Stimulated activated CD8-positive, alpha-beta memory T cell treated with anti-CD3 and anti-CD28 coated beads, Interleukin-12 subunit alpha, Interleukin-12 subunit beta, amount 100 ng/mL, for 1 hour (primary cell): ENCODE data around the gene PRR3.
"Not testable (repeated sequence)": the region's sequence is repeated elsewhere in the genome, so short reads cannot be mapped to it uniquely, and the experiment has no call there.

Experiments
- DNase-seq: peaks from one replicate; pipeline ENCODE4 v3.0.0-alpha.2; 2020; ENCODE audit warnings: low read depth

Gene PRR3

DNA sequence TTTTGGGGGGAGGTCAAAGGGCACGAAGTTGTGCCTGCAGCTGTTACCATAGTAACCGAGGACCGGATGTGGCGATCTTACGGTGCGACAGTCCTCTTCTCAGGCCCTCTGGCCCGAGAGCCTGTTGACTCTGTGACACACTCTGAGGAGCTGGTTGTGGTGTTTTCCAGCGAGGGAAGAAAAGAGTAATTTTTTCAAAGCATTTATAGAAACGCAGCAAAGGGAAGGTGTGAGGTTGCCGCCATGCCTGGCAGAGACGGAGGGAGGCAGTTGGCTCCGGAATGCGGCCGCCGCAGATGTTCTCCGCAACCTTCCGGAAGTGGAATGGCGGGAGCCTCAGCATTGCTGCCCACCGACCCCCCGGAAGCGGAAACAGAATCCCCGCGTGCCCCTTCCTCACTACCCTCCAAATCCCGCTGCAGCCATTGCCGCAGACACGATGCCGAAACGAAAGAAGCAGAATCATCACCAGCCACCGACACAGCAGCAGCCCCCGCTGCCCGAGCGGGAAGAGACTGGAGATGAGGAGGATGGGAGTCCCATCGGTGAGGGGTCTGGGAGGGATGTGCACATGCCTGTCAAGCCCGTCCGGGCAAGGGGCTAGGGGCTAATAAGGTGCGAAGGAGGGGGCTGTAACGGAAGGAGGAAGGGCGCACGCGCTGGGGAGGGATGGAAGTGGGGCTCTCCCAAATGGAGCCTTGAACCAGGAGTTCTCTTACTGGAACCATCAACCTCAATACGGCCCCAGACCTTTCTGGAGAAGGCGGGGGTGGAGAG, at the start of gene PRR3:
Gene PRR3, plus strand, starts transcription at position 390 of the 777 bp plus-strand sequence. Its CDS starts 50 bp downstream, at position 440.
- DNase-seq = peak; percentile 76

GRCh38 chr6:30507849-30508827, 49.0 kb upstream of the PRR3 start:
- no peak for DNase-seq

- DNase-seq = no peak
These were observed 48.0 kb upstream of the PRR3 start for GRCh38 chr6:30508890-30509736.

- DNase-seq = no peak
These were observed 46.5 kb upstream of the PRR3 start for GRCh38 chr6:30510419-30511168.

GRCh38 chr6:30511169-30511546, 45.9 kb upstream of the PRR3 start:
- no peak for DNase-seq

GRCh38 chr6:30513451-30513850, 43.6 kb upstream of the PRR3 start:
- DNase-seq = no peak

- DNase-seq = no peak
These were observed 42.0 kb upstream of the PRR3 start for GRCh38 chr6:30515106-30515505.

DNA sequence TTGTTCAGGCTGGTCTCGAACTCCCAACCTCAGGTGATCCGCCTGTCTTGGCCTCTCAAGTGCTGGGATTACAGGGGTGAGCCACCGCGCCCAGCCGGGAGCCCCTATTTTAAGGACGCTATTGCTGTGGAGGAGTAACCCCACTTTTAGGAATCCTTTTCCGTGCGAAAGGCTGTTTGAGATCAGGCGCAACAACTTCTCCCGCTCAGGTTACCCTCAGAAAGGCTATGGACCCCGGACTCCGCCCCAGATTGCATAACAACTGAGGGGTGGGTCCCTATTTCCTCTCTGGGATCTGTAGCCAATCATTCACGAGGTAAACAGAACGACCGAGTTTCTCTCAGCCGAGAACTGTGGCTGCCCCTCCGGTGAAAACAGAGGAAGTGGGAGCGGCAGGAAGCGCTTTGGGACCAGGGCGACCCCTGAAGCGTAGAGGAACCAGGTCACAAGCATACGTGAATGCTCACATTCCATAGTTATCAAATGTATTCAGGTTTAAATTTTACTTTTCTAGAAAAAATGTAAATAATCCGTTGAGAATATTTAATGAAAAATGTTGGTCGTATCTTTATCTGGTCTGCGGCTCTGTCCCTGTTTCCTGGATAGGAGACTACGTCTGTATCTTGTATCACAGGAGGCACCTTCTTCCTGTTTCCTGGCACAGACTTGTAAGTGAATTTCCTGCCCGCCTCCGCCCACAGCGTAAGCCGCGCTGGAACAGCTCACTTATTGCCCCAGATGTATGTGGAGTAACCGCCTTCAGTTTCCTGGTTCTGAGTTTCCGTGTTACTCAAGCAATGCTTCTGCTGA, 40.9 kb upstream of the PRR3 start:
- DNase-seq = peak; percentile 84

DNA sequence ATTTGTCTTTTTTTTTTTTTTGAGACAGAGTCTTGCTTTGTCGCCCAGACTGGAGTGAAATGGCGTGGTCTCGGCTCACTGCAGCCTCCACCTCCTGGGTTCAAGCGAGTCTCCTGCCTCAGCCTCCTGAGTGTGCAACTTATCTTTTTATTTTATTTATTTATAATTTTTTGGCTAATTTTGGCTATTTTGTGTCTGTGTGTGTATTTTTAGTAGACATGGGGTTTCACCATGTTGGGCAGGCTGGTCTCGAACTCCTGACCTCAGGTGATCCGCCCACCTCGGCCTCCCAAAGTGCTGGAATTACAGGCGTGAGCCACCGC, 40.4 kb upstream of the PRR3 start:
- not testable (repeated sequence) for DNase-seq

- DNase-seq = not testable (repeated sequence)
These were observed 39.2 kb upstream of the PRR3 start for GRCh38 chr6:30517767-30518504.

GRCh38 chr6:30518505-30519145, 38.5 kb upstream of the PRR3 start:
- DNase-seq = not testable (repeated sequence)

- no peak for DNase-seq
These were observed 36.6 kb upstream of the PRR3 start for GRCh38 chr6:30520522-30520921.

DNA sequence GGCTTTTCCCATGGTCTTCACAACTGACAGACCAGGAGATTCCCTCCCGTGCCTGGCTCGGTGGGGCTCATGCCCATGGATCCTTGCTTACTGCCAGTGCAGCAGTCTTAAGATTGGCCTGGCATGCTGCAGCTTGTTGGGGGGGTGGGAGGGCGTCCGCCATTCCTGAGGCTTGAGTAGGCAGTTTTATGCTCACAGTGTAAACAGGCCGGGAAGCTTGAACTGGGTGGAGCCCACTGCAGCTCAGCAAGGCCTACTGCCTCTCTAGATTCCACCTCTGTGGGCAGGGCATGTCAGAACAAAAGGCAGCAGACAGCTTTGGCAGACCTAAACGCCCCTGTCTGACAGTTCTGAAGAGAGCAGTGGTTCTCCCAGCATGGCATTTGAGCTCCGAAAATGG, 36.0 kb upstream of the PRR3 start:
- DNase-seq = not testable (repeated sequence)

- DNase-seq = not testable (repeated sequence)
These were observed 35.1 kb upstream of the PRR3 start for GRCh38 chr6:30521952-30522351.

GRCh38 chr6:30526444-30526843, 30.7 kb upstream of the PRR3 start:
- DNase-seq = not testable (repeated sequence)

DNA sequence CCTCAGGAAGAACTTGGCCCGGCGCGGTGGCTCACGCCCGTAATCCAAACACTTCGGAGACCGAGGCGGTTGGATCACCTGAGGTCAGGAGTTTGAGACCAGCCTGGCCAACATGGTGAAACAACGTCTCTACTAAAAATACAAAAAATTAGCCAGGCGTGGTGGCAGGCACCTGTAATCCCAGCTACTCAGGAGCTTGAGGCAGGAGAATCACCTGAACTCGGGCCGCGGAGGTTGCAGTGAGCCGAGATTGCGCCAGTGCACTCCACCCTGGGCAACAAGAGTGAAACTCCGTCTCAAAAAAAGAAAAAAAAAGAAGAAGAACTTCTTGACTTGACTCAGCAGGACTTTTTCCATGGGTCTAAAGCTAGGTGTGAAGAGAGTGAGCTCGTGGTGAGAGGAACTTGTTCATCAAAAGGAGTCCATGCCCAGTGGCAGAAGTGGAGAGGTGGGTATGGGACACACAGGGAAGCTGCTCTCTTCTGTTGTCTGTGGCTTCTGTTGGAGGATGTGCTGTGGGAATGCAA, 27.7 kb upstream of the PRR3 start:
- DNase-seq = not testable (repeated sequence)

DNA sequence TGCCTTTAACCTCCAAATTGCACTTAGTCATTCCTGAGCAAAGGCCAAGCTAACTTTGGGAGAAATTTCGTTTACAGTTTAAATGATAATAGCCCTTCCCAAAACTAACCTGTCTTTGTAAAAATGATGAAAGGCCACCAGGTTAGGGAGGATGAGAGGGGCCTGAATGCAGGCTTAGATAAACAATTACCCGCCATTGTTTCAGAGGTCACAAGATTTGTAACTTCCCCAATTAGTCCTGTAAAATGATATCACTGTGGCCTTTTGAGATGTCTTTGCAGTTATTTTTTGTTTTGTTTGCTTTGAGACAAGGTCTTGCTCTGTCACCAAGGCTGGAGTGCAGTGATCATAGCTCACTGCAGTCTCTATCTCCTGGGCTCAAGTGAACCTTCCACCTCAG, 27.1 kb upstream of the PRR3 start:
- no peak for DNase-seq

DNA sequence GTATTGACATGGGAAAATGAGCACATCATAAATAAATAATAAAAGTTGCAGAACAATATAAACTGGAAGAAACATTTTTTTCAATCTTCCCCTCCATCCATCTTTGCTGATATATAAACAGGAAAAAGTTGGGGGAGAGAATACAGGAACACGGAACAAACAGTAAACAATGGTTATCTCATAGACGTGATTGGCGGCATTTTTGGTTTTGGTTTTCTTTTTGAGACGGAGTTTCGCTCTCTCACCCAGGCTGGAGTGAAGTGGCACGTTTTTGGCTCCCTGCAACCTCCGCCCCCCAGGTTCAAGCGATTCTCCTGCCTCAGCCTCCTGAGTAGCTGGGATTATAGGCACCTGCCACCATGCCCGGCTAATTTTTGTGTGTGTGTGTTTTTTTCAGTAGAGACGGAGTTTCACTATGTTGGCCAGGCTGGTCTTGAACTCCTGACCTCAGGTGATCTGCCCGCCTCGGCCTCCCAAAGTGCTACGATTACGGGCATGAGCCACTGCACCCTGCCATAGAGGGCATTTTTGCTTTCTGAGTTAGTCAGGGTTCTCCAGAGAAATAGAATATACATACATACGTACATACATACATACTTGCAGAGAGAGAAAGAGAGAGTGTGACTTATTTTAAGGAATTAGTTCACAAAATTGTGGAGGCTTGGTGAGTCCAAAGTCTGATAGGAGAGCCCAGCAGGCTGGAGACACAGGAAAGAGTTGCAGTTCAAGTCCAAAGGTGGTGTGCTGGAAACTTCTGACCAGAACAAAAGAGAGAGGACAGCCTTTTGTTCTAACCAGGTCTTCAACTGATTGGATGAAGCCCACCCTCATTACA, 23.4 kb upstream of the PRR3 start:
- no peak for DNase-seq
